Thoracic aorta (tissue), 2 donors: ENCODE data around the gene PIWIL1. TPM values are rescaled to one million over a fixed set of nuclear protein-coding genes. Genes with fewer than 3 reads are reported as not detected.

Source experiments
- ATAC-seq: fragments of 150-250 bp; one replicate; pipeline ENCODE4 v1.8.0; 2017; ENCODE audit warnings: low read depth; ENCODE audit not compliant: insufficient number of reproducible peaks, low FRiP score
- DNase-seq: peaks from one replicate; pipeline ENCODE4 v3.0.0-alpha.2; 2020; ENCODE audit warnings: low spot score
- H3K27ac ChIP-seq, 2 donors: fragments of 200-600 bp; sonication (generic); 1 replicate in 1 of 2; 2 replicates in 1 of 2; pipeline ENCODE4 v1.5.1; 2016; ENCODE audit warnings: mild to moderate bottlenecking in 2 of 2, moderate library complexity in 2 of 2
- H3K27me3 ChIP-seq: fragments of 200-600 bp; sonication (generic); replicated peaks from 2 replicates; pipeline ENCODE4 v1.6.0; 2016; ENCODE audit warnings: mild to moderate bottlenecking; ENCODE audit not compliant: insufficient read depth
- H3K36me3 ChIP-seq: fragments of 200-600 bp; sonication (generic); one replicate; pipeline ENCODE4 v1.5.1; 2016
- H3K4me1 ChIP-seq, 2 donors: fragments of 200-600 bp; sonication (generic); 1 replicate in 1 of 2; 2 replicates in 1 of 2; pipeline versions ENCODE4 v1.5.1 to v1.6.0; 2016; ENCODE audit warnings: low read depth in 2 of 2, mild to moderate bottlenecking in 1 of 2; ENCODE audit not compliant: control insufficient read depth in 1 of 2
- H3K4me3 ChIP-seq: fragments of 200-600 bp; sonication (generic); 2 replicates; pipeline ENCODE4 v1.5.1; 2016; ENCODE audit warnings: mild to moderate bottlenecking
- H3K9me3 ChIP-seq: fragments of 200-600 bp; sonication (generic); 2 replicates; pipeline ENCODE4 v1.5.1; 2016
- total RNA-seq, 2 donors: library from RNA; depleted of rRNA; stranded (reverse); fragments of >200 nt; gene quantifications; one replicate each; pipeline versions ENCODE4 v1.1.0 to v1.2.3, GENCODE V29; 2016
- TF ChIP-seq, protein P1 (sequence below): fragments of 200-600 bp; sonication (generic); IDR thresholded peaks from one replicate; pipeline ENCODE4 v1.5.1; 2019; ENCODE audit warnings: antibody characterized with exemption

Gene PIWIL1
- total RNA-seq, 2 donors from 2014 or later = not detected

- H3K9me3 ChIP-seq = no peaks in the 10 kb centered on the region
- ATAC-seq (no peak), DNase-seq (no peak)
- H3K27me3 ChIP-seq = no peaks in the 10 kb centered on the region
- H3K4me1 ChIP-seq = no peaks in the 10 kb centered on the region
- H3K36me3 ChIP-seq = no peaks in the 10 kb centered on the region
- TF ChIP-seq, protein P1, sequence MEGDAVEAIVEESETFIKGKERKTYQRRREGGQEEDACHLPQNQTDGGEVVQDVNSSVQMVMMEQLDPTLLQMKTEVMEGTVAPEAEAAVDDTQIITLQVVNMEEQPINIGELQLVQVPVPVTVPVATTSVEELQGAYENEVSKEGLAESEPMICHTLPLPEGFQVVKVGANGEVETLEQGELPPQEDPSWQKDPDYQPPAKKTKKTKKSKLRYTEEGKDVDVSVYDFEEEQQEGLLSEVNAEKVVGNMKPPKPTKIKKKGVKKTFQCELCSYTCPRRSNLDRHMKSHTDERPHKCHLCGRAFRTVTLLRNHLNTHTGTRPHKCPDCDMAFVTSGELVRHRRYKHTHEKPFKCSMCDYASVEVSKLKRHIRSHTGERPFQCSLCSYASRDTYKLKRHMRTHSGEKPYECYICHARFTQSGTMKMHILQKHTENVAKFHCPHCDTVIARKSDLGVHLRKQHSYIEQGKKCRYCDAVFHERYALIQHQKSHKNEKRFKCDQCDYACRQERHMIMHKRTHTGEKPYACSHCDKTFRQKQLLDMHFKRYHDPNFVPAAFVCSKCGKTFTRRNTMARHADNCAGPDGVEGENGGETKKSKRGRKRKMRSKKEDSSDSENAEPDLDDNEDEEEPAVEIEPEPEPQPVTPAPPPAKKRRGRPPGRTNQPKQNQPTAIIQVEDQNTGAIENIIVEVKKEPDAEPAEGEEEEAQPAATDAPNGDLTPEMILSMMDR = no peak
- no peak overlapping the region for H3K4me3 ChIP-seq
- H3K27ac ChIP-seq = no peak overlapping the region
Measured at GRCh38 chr12:130375296-130376287, 37.9 kb downstream of the PIWIL1 start.

DNA sequence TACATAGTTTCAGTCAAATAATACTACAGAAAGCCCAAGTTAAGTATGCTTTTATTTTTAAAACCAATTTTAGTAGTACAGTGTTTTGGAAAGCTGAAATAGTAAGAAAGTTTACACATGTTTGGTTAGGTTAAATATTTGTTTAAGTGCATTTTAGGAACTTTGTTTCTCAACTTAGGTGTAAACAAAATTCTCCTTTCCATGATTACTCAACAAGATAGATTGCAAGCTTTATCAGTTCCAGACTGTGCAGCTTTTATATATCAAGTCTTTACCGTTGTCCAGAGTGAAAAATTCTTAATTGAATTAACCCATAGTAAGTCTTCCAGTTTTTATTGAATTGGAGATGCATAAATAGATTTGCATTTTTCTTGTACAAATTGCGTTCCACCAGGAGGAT, 45.1 kb downstream of the PIWIL1 start:
- Histone ChIP-seq H3K27me3 (no peaks in the 10 kb centered on the region), H3K9me3 (no peaks in the 10 kb centered on the region), H3K27ac (no peak overlapping the region), H3K4me3 (no peak overlapping the region), H3K4me1 (no peaks in the 10 kb centered on the region), H3K36me3 (no peaks in the 10 kb centered on the region)
- DNase-seq (no peak), ATAC-seq (no peak)
- TF ChIP-seq, protein P1 = no peak

DNA sequence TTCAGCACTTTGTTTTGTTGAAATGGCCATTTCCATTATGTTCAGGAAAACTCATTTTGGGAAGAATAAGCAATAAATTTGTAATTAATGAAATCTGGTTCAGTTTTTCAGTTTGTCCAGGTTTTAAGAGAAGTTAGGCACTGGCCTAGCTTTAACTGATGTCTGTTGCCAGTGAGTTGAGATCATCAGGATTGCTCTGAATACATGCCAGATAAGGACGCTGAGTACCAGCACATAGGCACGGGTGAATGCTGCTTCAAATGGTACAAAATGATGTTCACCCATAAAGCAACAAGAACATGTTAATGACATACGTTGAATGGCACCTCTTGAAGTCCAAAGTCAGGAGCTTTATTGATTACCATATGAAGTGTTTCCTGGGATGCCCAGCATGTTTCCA, 46.5 kb downstream of the PIWIL1 start:
- no peak overlapping the region for H3K27ac ChIP-seq
- TF ChIP-seq, protein P1 = no peak
- ATAC-seq = no peak
- H3K4me3 ChIP-seq = no peak overlapping the region
- H3K4me1 ChIP-seq = no peaks in the 10 kb centered on the region
- H3K36me3 ChIP-seq = no peaks in the 10 kb centered on the region
- no peaks in the 10 kb centered on the region for H3K27me3 ChIP-seq
- DNase-seq = no peak
- H3K9me3 ChIP-seq = no peaks in the 10 kb centered on the region

DNA sequence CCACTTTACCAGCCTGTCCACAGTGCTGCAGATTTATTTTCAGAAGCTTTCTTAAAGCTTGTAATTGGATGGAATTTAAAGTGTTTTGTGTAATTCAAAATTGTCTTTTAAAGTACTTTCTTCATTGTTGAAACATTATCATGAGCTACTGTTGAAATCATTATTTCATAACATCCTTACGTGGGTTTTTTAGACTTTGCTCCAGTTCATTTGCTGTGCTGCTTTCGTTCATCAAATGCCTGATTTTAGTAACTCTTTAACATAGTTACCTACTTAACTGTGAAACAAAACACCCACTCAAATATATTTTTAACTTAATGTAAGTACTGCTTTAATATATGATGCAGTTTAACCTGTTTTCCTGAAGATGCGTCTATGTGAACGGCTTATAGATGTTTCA, 47.5 kb downstream of the PIWIL1 start:
- no peak for ATAC-seq
- no peak overlapping the region for H3K4me3 ChIP-seq
- no peak overlapping the region for H3K27ac ChIP-seq
- TF ChIP-seq, protein P1 = no peak
- no peaks in the 10 kb centered on the region for H3K36me3 ChIP-seq
- H3K4me1 ChIP-seq = no peaks in the 10 kb centered on the region
- no peak for DNase-seq
- H3K27me3 ChIP-seq = no peaks in the 10 kb centered on the region
- H3K9me3 ChIP-seq = no peaks in the 10 kb centered on the region

DNA sequence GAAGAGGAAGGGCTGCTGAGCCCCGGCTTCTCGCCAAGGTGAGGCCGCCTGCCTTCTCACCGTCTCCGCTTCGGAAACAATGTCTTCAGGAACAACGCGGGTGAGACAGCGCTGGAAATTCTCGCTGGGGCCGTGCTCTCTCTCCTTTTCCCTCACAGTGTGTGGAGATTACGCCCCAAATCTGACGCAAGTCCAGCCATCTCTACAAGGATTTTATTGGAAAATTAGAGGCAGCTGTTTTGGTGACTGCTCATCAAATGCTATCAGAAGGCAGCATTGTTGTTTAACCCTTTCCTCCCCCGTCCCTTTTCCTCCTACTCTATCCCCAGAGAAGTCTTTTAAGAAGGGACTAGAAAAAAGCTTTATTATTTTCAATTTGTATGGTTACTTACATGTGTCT, 53.5 kb downstream of the PIWIL1 start:
- no peak for DNase-seq
- Histone ChIP-seq H3K4me3 (no peak overlapping the region), H3K9me3 (no peaks in the 10 kb centered on the region), H3K27me3 (no peaks in the 10 kb centered on the region), H3K36me3 (no peaks in the 10 kb centered on the region), H3K27ac (no peak overlapping the region), H3K4me1 (no peaks in the 10 kb centered on the region)
- no peak for ATAC-seq
- TF ChIP-seq, protein P1 = no peak
